GM23338 (cell line): ENCODE data around the gene TMEM217. TPM values are rescaled to one million over a fixed set of nuclear protein-coding genes. Genes with fewer than 3 reads are reported as not detected.

Experiments
- ATAC-seq: fragments of 200-7000 bp; cut with Tn5 transposase; 3 replicates; pipeline ENCODE4 v1.9.1; 2020
- DNase-seq: peaks from one replicate; pipeline ENCODE4 v3.0.0-alpha.2; 2015; ENCODE audit warnings: low spot score
- H2AFZ ChIP-seq: fragments of 200-600 bp; sonication (generic); 2 replicates; pipeline ENCODE4 v1.8.0; 2016; ENCODE audit warnings: antibody characterized with exemption, mild to moderate bottlenecking, moderate library complexity
- H3F3A ChIP-seq: fragments of 200-600 bp; sonication (generic); replicated peaks from 2 replicates; pipeline ENCODE4 v1.8.0; 2017; ENCODE audit warnings: antibody characterized with exemption, mixed run types, low read depth
- H3K27ac ChIP-seq: fragments of 200-600 bp; sonication (generic); 2 replicates; pipeline ENCODE4 v1.6.1; 2016; ENCODE audit warnings: low read depth
- H3K27me3 ChIP-seq: fragments of 200-600 bp; sonication (generic); 2 replicates; pipeline ENCODE4 v1.8.0; 2016; ENCODE audit warnings: mild to moderate bottlenecking, mixed run types, moderate library complexity; ENCODE audit not compliant: insufficient read depth
- H3K36me3 ChIP-seq: fragments of 200-600 bp; sonication (generic); 2 replicates; pipeline ENCODE4 v1.8.0; 2016; ENCODE audit warnings: mild to moderate bottlenecking; ENCODE audit not compliant: insufficient read depth
- H3K4me1 ChIP-seq: fragments of 200-600 bp; sonication (generic); 2 replicates; pipeline ENCODE4 v1.8.0; 2016; ENCODE audit warnings: mild to moderate bottlenecking, moderate library complexity; ENCODE audit not compliant: insufficient read depth
- H3K4me2 ChIP-seq: fragments of 200-600 bp; sonication (generic); 2 replicates; pipeline ENCODE4 v1.7.1; 2017; ENCODE audit warnings: mixed run types
- H3K4me3 ChIP-seq: fragments of 200-600 bp; sonication (generic); 2 replicates; pipeline ENCODE4 v1.6.1; 2016; ENCODE audit warnings: mixed run types
- H3K79me2 ChIP-seq: fragments of 200-600 bp; sonication (generic); replicated peaks from 2 replicates; pipeline ENCODE4 v1.8.0; 2017; ENCODE audit warnings: mild to moderate bottlenecking; ENCODE audit not compliant: insufficient read depth
- H3K9me2 ChIP-seq: fragments of 200-600 bp; sonication (generic); 2 replicates; pipeline ENCODE4 v1.8.0; 2017; ENCODE audit not compliant: insufficient read depth
- H4K20me1 ChIP-seq: fragments of 200-600 bp; sonication (generic); replicated peaks from 2 replicates; pipeline ENCODE4 v1.8.0; 2017; ENCODE audit warnings: mild to moderate bottlenecking; ENCODE audit not compliant: insufficient read depth
- H3K27ac Mint-ChIP-seq: 2 replicates; pipeline ENCODE4 v1.8.0; 2020; ENCODE audit warnings: inconsistent platforms, mild to moderate bottlenecking, moderate library complexity, mixed read lengths
- H3K27me3 Mint-ChIP-seq: 3 replicates; pipeline ENCODE4 v1.8.0; 2022; ENCODE audit warnings: low read depth, mild to moderate bottlenecking, moderate library complexity, mixed read lengths, inconsistent platforms; ENCODE audit not compliant: insufficient read depth, poor library complexity
- H3K36me3 Mint-ChIP-seq: 3 replicates; pipeline ENCODE4 v1.8.0; 2021; ENCODE audit warnings: low read depth, mild to moderate bottlenecking, inconsistent platforms, moderate library complexity, mixed read lengths
- H3K4me1 Mint-ChIP-seq: 3 replicates; pipeline ENCODE4 v1.8.0; 2020; ENCODE audit warnings: mild to moderate bottlenecking, inconsistent platforms, mixed read lengths
- H3K4me3 Mint-ChIP-seq: 3 replicates; pipeline ENCODE4 v1.8.0; 2021; ENCODE audit warnings: moderate library complexity, mild to moderate bottlenecking, inconsistent platforms, mixed read lengths
- H3K9me3 Mint-ChIP-seq: 3 replicates; pipeline ENCODE4 v1.8.0; 2020; ENCODE audit warnings: moderate library complexity, mild to moderate bottlenecking, inconsistent platforms, mixed read lengths
- CREB1 ChIP-seq: fragments of 250-450 bp; sonication (Bioruptor Pico); IDR thresholded peaks from 2 replicates; pipeline ENCODE4 v1.5.0; 2020; ENCODE audit warnings: low read depth, mild to moderate bottlenecking, moderate library complexity
- CTCF ChIP-seq, 2 experiments: fragments of 200-600 bp in 1 of 2; sonication (generic) in 1 of 2; conservative IDR thresholded peaks; 2 replicates each; pipeline versions ENCODE4 v1.5.1 to v1.6.1; 2016 to 2017; ENCODE audit warnings: antibody characterized with exemption in 2 of 2, low read depth in 2 of 2, mild to moderate bottlenecking in 2 of 2, moderate library complexity in 1 of 2
- EZH2 ChIP-seq: fragments of 200-600 bp; sonication (generic); IDR thresholded peaks from one replicate; pipeline ENCODE4 v1.8.0; 2017; ENCODE audit warnings: antibody characterized with exemption, mild to moderate bottlenecking, low read depth; ENCODE audit not compliant: unreplicated experiment
- EZH2phosphoT487 ChIP-seq: fragments of 200-600 bp; sonication (generic); IDR thresholded peaks from one replicate; pipeline ENCODE4 v1.8.1; 2018; ENCODE audit warnings: antibody characterized with exemption; ENCODE audit not compliant: unreplicated experiment
- JUNB ChIP-seq: IDR thresholded peaks from one replicate; pipeline ENCODE4 v1.6.1; 2016; ENCODE audit warnings: antibody characterized with exemption; ENCODE audit not compliant: unreplicated experiment
- NANOG ChIP-seq: IDR thresholded peaks from 2 replicates; pipeline ENCODE4 v1.6.1; 2016; ENCODE audit warnings: antibody characterized with exemption, borderline replicate concordance
- POLR2AphosphoS5 ChIP-seq: IDR thresholded peaks from 2 replicates; pipeline ENCODE4 v1.6.1; 2016; ENCODE audit warnings: antibody characterized with exemption, low read depth
- STAT1 ChIP-seq: IDR thresholded peaks from one replicate; pipeline ENCODE4 v1.6.1; 2016; ENCODE audit warnings: antibody characterized with exemption; ENCODE audit not compliant: unreplicated experiment
- ZNF114 ChIP-seq: fragments of 250-450 bp; sonication (Bioruptor Pico); IDR thresholded peaks from 2 replicates; pipeline ENCODE4 v1.5.0; 2020; ENCODE audit warnings: mild to moderate bottlenecking, moderate library complexity
- ZNF331 ChIP-seq: fragments of 250-450 bp; sonication (Bioruptor Pico); IDR thresholded peaks from 2 replicates; pipeline ENCODE4 v1.5.0; 2020; ENCODE audit warnings: low read depth, mild to moderate bottlenecking, moderate library complexity
- ZNF462 ChIP-seq: fragments of 250-450 bp; sonication (Bioruptor Pico); IDR thresholded peaks from 2 replicates; pipeline ENCODE4 v1.5.0; 2020; ENCODE audit warnings: mild to moderate bottlenecking, moderate library complexity
- polyA plus RNA-seq: library from polyadenylated mRNA; unstranded; fragments of >200 nt; fragmentation: Nextera tagmentation; extraction: Ambion mirVana; gene quantifications from 2 replicates; pipeline ENCODE4 v1.2.1, GENCODE V29; 2016
- total RNA-seq: library from RNA; depleted of rRNA; stranded (reverse); fragments of >200 nt; shearing (Covaris generic); gene quantifications from 2 replicates; pipeline ENCODE4 v1.2.3, GENCODE V29; 2014
- TF ChIP-seq, protein P1 (sequence below): IDR thresholded peaks from 2 replicates; pipeline ENCODE4 v1.6.1; 2016; ENCODE audit warnings: antibody characterized with exemption
- TF ChIP-seq, protein P2 (sequence below): IDR thresholded peaks from one replicate; pipeline ENCODE4 v1.6.1; 2018; ENCODE audit warnings: antibody characterized with exemption; ENCODE audit not compliant: unreplicated experiment

Gene TMEM217
- total and polyA plus RNA-seq, 2 experiments from 2014 or later: 1.3 TPM; not detected in 1

GRCh38 chr6:37288247-37288646 lies 30.3 kb upstream of the TMEM217 start:
- Histone ChIP-seq H3K4me2 (no peak overlapping the region), H3K27me3 (no peaks in the 10 kb centered on the region), H3K79me2 (no peaks in the 10 kb centered on the region), H4K20me1 (no peaks in the 10 kb centered on the region; the same call in 1 of the 2 replicates), H3F3A (no peaks in the 10 kb centered on the region), H3K4me3 (no peak overlapping the region), H2AFZ (no peak overlapping the region), H3K4me1 (no peaks in the 10 kb centered on the region), H3K36me3 (peaks cover 28% of the 10 kb centered on the region), H3K27ac (no peak overlapping the region), H3K9me2 (no peaks in the 10 kb centered on the region)
- Mint-ChIP-seq H3K4me3 (no peak overlapping the region), H3K9me3 (no peaks in the 10 kb centered on the region), H3K27me3 (no peaks in the 10 kb centered on the region), H3K36me3 (peaks cover 47% of the 10 kb centered on the region), H3K27ac (no peak overlapping the region), H3K4me1 (no peaks in the 10 kb centered on the region)
- DNase-seq: no peak
- TF ChIP-seq JUNB (no peak), CREB1 (no peak), EZH2phosphoT487 (no peak), POLR2AphosphoS5 (no peak), EZH2 (no peak), ZNF114 (CRISPR knock-in tag) (no peak), ZNF462 (CRISPR knock-in tag) (no peak), CTCF (conservative IDR thresholded peaks at IDR 0.05; ENCODE audit: low read depth in 2 of 2) (no peak), NANOG (no peak), ZNF331 (CRISPR knock-in tag) (no peak), STAT1 (no peak)
- TF ChIP-seq, protein P1, sequence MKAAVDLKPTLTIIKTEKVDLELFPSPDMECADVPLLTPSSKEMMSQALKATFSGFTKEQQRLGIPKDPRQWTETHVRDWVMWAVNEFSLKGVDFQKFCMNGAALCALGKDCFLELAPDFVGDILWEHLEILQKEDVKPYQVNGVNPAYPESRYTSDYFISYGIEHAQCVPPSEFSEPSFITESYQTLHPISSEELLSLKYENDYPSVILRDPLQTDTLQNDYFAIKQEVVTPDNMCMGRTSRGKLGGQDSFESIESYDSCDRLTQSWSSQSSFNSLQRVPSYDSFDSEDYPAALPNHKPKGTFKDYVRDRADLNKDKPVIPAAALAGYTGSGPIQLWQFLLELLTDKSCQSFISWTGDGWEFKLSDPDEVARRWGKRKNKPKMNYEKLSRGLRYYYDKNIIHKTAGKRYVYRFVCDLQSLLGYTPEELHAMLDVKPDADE: no peak
- TF ChIP-seq, protein P2, sequence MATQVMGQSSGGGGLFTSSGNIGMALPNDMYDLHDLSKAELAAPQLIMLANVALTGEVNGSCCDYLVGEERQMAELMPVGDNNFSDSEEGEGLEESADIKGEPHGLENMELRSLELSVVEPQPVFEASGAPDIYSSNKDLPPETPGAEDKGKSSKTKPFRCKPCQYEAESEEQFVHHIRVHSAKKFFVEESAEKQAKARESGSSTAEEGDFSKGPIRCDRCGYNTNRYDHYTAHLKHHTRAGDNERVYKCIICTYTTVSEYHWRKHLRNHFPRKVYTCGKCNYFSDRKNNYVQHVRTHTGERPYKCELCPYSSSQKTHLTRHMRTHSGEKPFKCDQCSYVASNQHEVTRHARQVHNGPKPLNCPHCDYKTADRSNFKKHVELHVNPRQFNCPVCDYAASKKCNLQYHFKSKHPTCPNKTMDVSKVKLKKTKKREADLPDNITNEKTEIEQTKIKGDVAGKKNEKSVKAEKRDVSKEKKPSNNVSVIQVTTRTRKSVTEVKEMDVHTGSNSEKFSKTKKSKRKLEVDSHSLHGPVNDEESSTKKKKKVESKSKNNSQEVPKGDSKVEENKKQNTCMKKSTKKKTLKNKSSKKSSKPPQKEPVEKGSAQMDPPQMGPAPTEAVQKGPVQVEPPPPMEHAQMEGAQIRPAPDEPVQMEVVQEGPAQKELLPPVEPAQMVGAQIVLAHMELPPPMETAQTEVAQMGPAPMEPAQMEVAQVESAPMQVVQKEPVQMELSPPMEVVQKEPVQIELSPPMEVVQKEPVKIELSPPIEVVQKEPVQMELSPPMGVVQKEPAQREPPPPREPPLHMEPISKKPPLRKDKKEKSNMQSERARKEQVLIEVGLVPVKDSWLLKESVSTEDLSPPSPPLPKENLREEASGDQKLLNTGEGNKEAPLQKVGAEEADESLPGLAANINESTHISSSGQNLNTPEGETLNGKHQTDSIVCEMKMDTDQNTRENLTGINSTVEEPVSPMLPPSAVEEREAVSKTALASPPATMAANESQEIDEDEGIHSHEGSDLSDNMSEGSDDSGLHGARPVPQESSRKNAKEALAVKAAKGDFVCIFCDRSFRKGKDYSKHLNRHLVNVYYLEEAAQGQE: no peak
- no peak for ATAC-seq
